ENCODE data around the gene GRID2. TPM values are rescaled to one million over a fixed set of nuclear protein-coding genes. Genes with fewer than 3 reads are reported as not detected.

Gene GRID2
- total RNA-seq, 1 donor from 2014 or later = 0.17 TPM

- no peak overlapping the region for H3K9ac ChIP-seq
- no peaks in the 10 kb centered on the region for H3K9me3 ChIP-seq (ENCODE audit: low read depth)
- H2AFZ ChIP-seq (replicated peaks) = no peak overlapping the region
- no peaks in the 10 kb centered on the region for H3K4me1 ChIP-seq
- Mint-ChIP-seq H3K27me3 (ENCODE audit: insufficient read depth, low read depth) (peaks cover 5% of the 10 kb centered on the region), H3K9me3 (no peaks in the 10 kb centered on the region), H3K4me3 (no peak overlapping the region), H3K27ac (no peak overlapping the region), H3K36me3 (no peaks in the 10 kb centered on the region), H3K4me1 (peaks cover 9% of the 10 kb centered on the region)
- H3K36me3 ChIP-seq = no peaks in the 10 kb centered on the region
- no peak overlapping the region for H3K4me3 ChIP-seq
- no peaks in the 10 kb centered on the region for H3K27me3 ChIP-seq
- H4K20me1 ChIP-seq (ENCODE audit: low read depth) = no peaks in the 10 kb centered on the region
- H3F3A ChIP-seq (ENCODE audit: low read depth) = no peaks in the 10 kb centered on the region
- no peak overlapping the region for H3K27ac ChIP-seq
- H3K79me2 ChIP-seq (ENCODE audit: low read depth) = no peaks in the 10 kb centered on the region
- H3K4me2 ChIP-seq = no peak overlapping the region
- TF ChIP-seq EZH2 (IDR thresholded peaks at IDR 0.05) (no peak), EZH2phosphoT487 (IDR thresholded peaks at IDR 0.05) (no peak), CTCF (IDR thresholded peaks at IDR 0.05) (no peak)
- DNase-seq (ENCODE audit: low spot score) = no peak
Measured at GRCh38 chr4:92760433-92760832, 456.7 kb downstream of the GRID2 start.

- no peaks in the 10 kb centered on the region for H3K4me1 Mint-ChIP-seq
- H3K79me2 ChIP-seq (ENCODE audit: low read depth) = no peaks in the 10 kb centered on the region
- no peak overlapping the region for H3K27ac Mint-ChIP-seq
- no peak overlapping the region for H3K27ac ChIP-seq
- no peaks in the 10 kb centered on the region for H3K9me3 ChIP-seq (ENCODE audit: low read depth)
- H3K36me3 Mint-ChIP-seq = no peaks in the 10 kb centered on the region
- no peaks in the 10 kb centered on the region for H4K20me1 ChIP-seq (ENCODE audit: low read depth)
- H3K4me2 ChIP-seq = no peak overlapping the region
- H3K4me3 ChIP-seq = no peak overlapping the region
- no peaks in the 10 kb centered on the region for H3K36me3 ChIP-seq
- no peaks in the 10 kb centered on the region for H3F3A ChIP-seq (ENCODE audit: low read depth)
- H3K4me1 ChIP-seq = no peaks in the 10 kb centered on the region
- H3K4me3 Mint-ChIP-seq = no peak overlapping the region
- no peak overlapping the region for H3K9ac ChIP-seq
- H3K27me3 ChIP-seq = no peaks in the 10 kb centered on the region
- no peak overlapping the region for H2AFZ ChIP-seq (replicated peaks)
- no peaks in the 10 kb centered on the region for H3K9me3 Mint-ChIP-seq
- no peaks in the 10 kb centered on the region for H3K27me3 Mint-ChIP-seq (ENCODE audit: insufficient read depth, low read depth)
- DNase-seq (ENCODE audit: low spot score) = no peak
- no peak for TF ChIP-seq EZH2 (IDR thresholded peaks at IDR 0.05)
- TF ChIP-seq EZH2phosphoT487 (IDR thresholded peaks at IDR 0.05) = no peak
Measured at GRCh38 chr4:92776080-92776479, 472.3 kb downstream of the GRID2 start.

- DNase-seq (ENCODE audit: low spot score) = no peak
- H3K27me3 Mint-ChIP-seq (ENCODE audit: insufficient read depth, low read depth) = no peaks in the 10 kb centered on the region
- Histone ChIP-seq H3K4me2 (no peak overlapping the region), H3K79me2 (ENCODE audit: low read depth) (no peaks in the 10 kb centered on the region), H3K36me3 (no peaks in the 10 kb centered on the region), H3K4me3 (no peak overlapping the region), H4K20me1 (ENCODE audit: low read depth) (no peaks in the 10 kb centered on the region), H3K9ac (no peak overlapping the region), H3K4me1 (no peaks in the 10 kb centered on the region), H3F3A (ENCODE audit: low read depth) (no peaks in the 10 kb centered on the region), H3K27me3 (no peaks in the 10 kb centered on the region), H3K9me3 (ENCODE audit: low read depth) (no peaks in the 10 kb centered on the region), H2AFZ (replicated peaks) (no peak overlapping the region), H3K27ac (no peak overlapping the region)
- H3K4me1 Mint-ChIP-seq = no peaks in the 10 kb centered on the region
- no peaks in the 10 kb centered on the region for H3K36me3 Mint-ChIP-seq
- no peak overlapping the region for H3K4me3 Mint-ChIP-seq
- no peak for TF ChIP-seq EZH2phosphoT487 (IDR thresholded peaks at IDR 0.05)
- no peak for TF ChIP-seq CTCF (IDR thresholded peaks at IDR 0.05)
- no peak overlapping the region for H3K27ac Mint-ChIP-seq
- no peaks in the 10 kb centered on the region for H3K9me3 Mint-ChIP-seq
Measured at GRCh38 chr4:92789741-92790140, 486.0 kb downstream of the GRID2 start.

- DNase-seq (ENCODE audit: low spot score) = no peak
- Histone ChIP-seq H3K79me2 (ENCODE audit: low read depth) (no peaks in the 10 kb centered on the region), H3K4me3 (no peak overlapping the region), H3K27ac (no peak overlapping the region), H3K4me2 (no peak overlapping the region), H3K9me3 (ENCODE audit: low read depth) (no peaks in the 10 kb centered on the region), H3K27me3 (no peaks in the 10 kb centered on the region), H3K4me1 (no peaks in the 10 kb centered on the region), H4K20me1 (ENCODE audit: low read depth) (no peaks in the 10 kb centered on the region), H2AFZ (replicated peaks) (no peak overlapping the region), H3K36me3 (no peaks in the 10 kb centered on the region), H3K9ac (no peak overlapping the region), H3F3A (ENCODE audit: low read depth) (no peaks in the 10 kb centered on the region)
- H3K36me3 Mint-ChIP-seq = no peaks in the 10 kb centered on the region
- TF ChIP-seq EZH2phosphoT487 (IDR thresholded peaks at IDR 0.05) (no peak), CTCF (IDR thresholded peaks at IDR 0.05) (no peak), EZH2 (IDR thresholded peaks at IDR 0.05) (no peak)
- H3K27ac Mint-ChIP-seq = no peak overlapping the region
- H3K4me3 Mint-ChIP-seq = no peak overlapping the region
- H3K9me3 Mint-ChIP-seq = peaks cover 2% of the 10 kb centered on the region
- H3K4me1 Mint-ChIP-seq = no peaks in the 10 kb centered on the region
- no peaks in the 10 kb centered on the region for H3K27me3 Mint-ChIP-seq (ENCODE audit: insufficient read depth, low read depth)
Measured at GRCh38 chr4:92791871-92792440, 488.2 kb downstream of the GRID2 start.
